GM12878 (cell line): ENCODE results near the gene MEI1. TPM values are rescaled to one million over a fixed set of nuclear protein-coding genes. Genes with fewer than 3 reads are reported as not detected.
A peak's percentile ranks its signal among the peaks of the same experiment; 100 is the strongest.

Source experiments
- ATAC-seq: fragments of 200-7000 bp; cut with Tn5 transposase; 3 replicates; pipeline ENCODE4 v1.9.1; 2020; ENCODE audit warnings: mild to moderate bottlenecking, moderate library complexity
- BruUV-seq: library from RNA; stranded (reverse); fragments of 400-500 nt; replicated peaks from 2 replicates; lab custom pipeline; 2021; lab: Mats Ljungman, UMichigan
- CTCF ChIA-PET: fragments of 300-600 bp; sonication (Branson Sonifier 250); formaldehyde crosslinking; extraction: SDS; loops from one replicate; lab custom pipeline; 2021; ENCODE audit warnings: inconsistent platforms; lab: Yijun Ruan, JAX
- POLR2A ChIA-PET: fragments of 350-600 bp; formaldehyde crosslinking; extraction: SDS; loops from one replicate; lab custom pipeline; 2021; ENCODE audit warnings: inconsistent platforms; lab: Charles Lee
- RAD21 ChIA-PET: fragments of 300-600 bp; sonication (Branson Sonifier 250); formaldehyde crosslinking; loops from one replicate; lab custom pipeline; 2023; ENCODE audit warnings: antibody characterized with exemption; ENCODE audit not compliant: unreplicated experiment; lab: Charles Lee
- SMC1A ChIA-PET: fragments of 300-600 bp; sonication (Branson Sonifier 250); formaldehyde crosslinking; loops from one replicate; lab custom pipeline; 2023; ENCODE audit not compliant: unreplicated experiment, uncharacterized antibody; lab: Charles Lee
- DNase-seq: peaks from one replicate; pipeline ENCODE4 v3.0.0-alpha.2; 2011; ENCODE audit warnings: low read depth, low spot score
- FAIRE-seq: peaks from 3 replicates; lab custom pipeline; 2011; peaks lifted over from hg19 to GRCh38; lab: Jason Lieb, UNC
- H2AFZ ChIP-seq: 2 replicates; pipeline ENCODE4 v1.6.0; 2011; ENCODE audit warnings: low read depth, low read length, control low read depth; ENCODE audit not compliant: control insufficient read depth
- H3K27ac ChIP-seq: 2 replicates; pipeline ENCODE4 v1.5.1; 2011; ENCODE audit warnings: control low read depth; ENCODE audit not compliant: control insufficient read depth, insufficient read depth
- H3K27me3 ChIP-seq, 2 experiments: replicated peaks in 1 of 2; 2 replicates each; pipeline versions ENCODE4 v1.6.0 to v1.6.1; 2011; ENCODE audit warnings: low read length in 1 of 2; ENCODE audit not compliant: control insufficient read depth in 2 of 2, insufficient read depth in 2 of 2
- H3K36me3 ChIP-seq, 2 experiments: 2 replicates each; pipeline ENCODE4 v1.5.1; 2011; ENCODE audit warnings: low read length in 1 of 2; ENCODE audit not compliant: control insufficient read depth in 2 of 2, insufficient read depth in 2 of 2
- H3K4me1 ChIP-seq: 2 replicates; pipeline ENCODE4 v1.6.1; 2011; ENCODE audit warnings: mild to moderate bottlenecking, low read length, moderate library complexity, mixed read lengths; ENCODE audit not compliant: control insufficient read depth, insufficient read depth
- H3K4me2 ChIP-seq: 2 replicates; pipeline ENCODE4 v1.6.0; 2011; ENCODE audit warnings: control low read depth; ENCODE audit not compliant: control insufficient read depth, insufficient read depth
- H3K4me3 ChIP-seq: fragments of 200-600 bp; sonication (generic); 2 replicates; pipeline ENCODE4 v1.5.1; 2016
- H3K79me2 ChIP-seq: 2 replicates; pipeline ENCODE4 v1.6.0; 2011; ENCODE audit warnings: low read length; ENCODE audit not compliant: control insufficient read depth, insufficient read depth
- H3K9ac ChIP-seq: 2 replicates; pipeline ENCODE4 v1.8.0; 2011; ENCODE audit warnings: low read length, control low read depth, mixed read lengths; ENCODE audit not compliant: control insufficient read depth, insufficient read depth
- H3K9me3 ChIP-seq: replicated peaks from 3 replicates; pipeline ENCODE4 v1.5.1; 2011; ENCODE audit warnings: mild to moderate bottlenecking, low read length; ENCODE audit not compliant: control insufficient read depth, insufficient read depth
- H4K20me1 ChIP-seq: 2 replicates; pipeline ENCODE4 v1.6.0; 2011; ENCODE audit not compliant: control insufficient read depth, insufficient read depth
- CEBPB ChIP-seq, 2 experiments: fragments of 150-350 bp in 1 of 2; IDR thresholded peaks; 2 replicates each; pipeline ENCODE4 v1.6.1; 2012 to 2014; ENCODE audit warnings: low read depth in 2 of 2, low read length in 2 of 2, borderline replicate concordance in 1 of 2, inconsistent platforms in 1 of 2
- DPF2 ChIP-seq: fragments of 450-650 bp; IDR thresholded peaks from 2 replicates; pipeline ENCODE4 v1.6.1; 2017; ENCODE audit warnings: mild to moderate bottlenecking
- EP300 ChIP-seq, 2 experiments: fragments of 150-350 bp in 1 of 2; IDR thresholded peaks; 2 replicates each; pipeline ENCODE4 v1.6.1; 2011 to 2012; ENCODE audit warnings: low read depth in 2 of 2, low read length in 2 of 2, borderline replicate concordance in 1 of 2, improper control_type of control experiment in 1 of 2, inconsistent platforms in 1 of 2; ENCODE audit not compliant: control insufficient read depth in 1 of 2
- KAT2A ChIP-seq: conservative IDR thresholded peaks from 2 replicates; pipeline ENCODE4 v1.6.1; 2011; ENCODE audit warnings: low read depth, low read length; ENCODE audit not compliant: control insufficient read depth
- KDM1A ChIP-seq: fragments of 200-600 bp; sonication (generic); IDR thresholded peaks from 2 replicates; pipeline ENCODE4 v1.6.1; 2016; ENCODE audit warnings: borderline replicate concordance
- SIN3A ChIP-seq: IDR thresholded peaks from 2 replicates; pipeline ENCODE4 v1.6.1; 2012; ENCODE audit warnings: low read depth, low read length, improper control_type of control experiment
- ZNF24 ChIP-seq: fragments of 450-650 bp; IDR thresholded peaks from 2 replicates; pipeline ENCODE4 v1.6.1; 2017; ENCODE audit warnings: antibody characterized with exemption, mild to moderate bottlenecking
- WGBS: methylation state at CpG from one replicate; pipeline ENCODE4 v1.1.6; 2016; ENCODE audit warnings: low lambda C conversion rate; ENCODE audit not compliant: insufficient replicate concordance, insufficient coverage; ENCODE audit errors: missing lambda C conversion rate; 5-methylcytosine and 5-hydroxymethylcytosine counted together
- in situ Hi-C: fragments of 300-500 bp; cut with MboI; formaldehyde crosslinking; loops from 9 replicates; pipeline ENCODE4 v1.14.3; 2018; ENCODE audit warnings: mixed read lengths
- intact Hi-C: fragments of 100-400 bp; cut with micrococcal nuclease; formaldehyde crosslinking; loops from one replicate; pipeline ENCODE4 v1.14.2; 2022; ENCODE audit not compliant: unreplicated experiment
- polyA plus RNA-seq, 11 experiments: library from polyadenylated mRNA; depleted of rRNA in 4 of 11; unstranded in 6 of 11; stranded (reverse) in 5 of 11; fragments of >200 nt; fragmentation: Nextera tagmentation in 4 of 11; fragmentation: Illumina TruSeq in 1 of 11; extraction: Ambion mirVana in 4 of 11; extraction: Trizol in 1 of 11; gene quantifications; 1 replicate in 1 of 11; 2 replicates in 10 of 11; pipeline versions ENCODE4 v1.2.1 to v1.2.3, GENCODE V29; 2011 to 2016; ENCODE audit warnings: inconsistent platforms in 2 of 11, missing spikeins in 2 of 11, low read depth in 1 of 11
- total RNA-seq, 4 experiments: library from RNA; depleted of rRNA in 3 of 4; stranded (reverse); fragments of >200 nt in 3 of 4; fragmentation: Illumina TruSeq in 1 of 4; extraction: Trizol in 1 of 4; gene quantifications; 2 replicates each; pipeline versions ENCODE4 v1.2.1 to v1.2.3, GENCODE V29; 2013 to 2021
- TF ChIP-seq, protein P1 (sequence below): fragments of 450-650 bp; IDR thresholded peaks from 2 replicates; pipeline ENCODE4 v1.6.1; 2017; ENCODE audit warnings: mild to moderate bottlenecking, low read depth, inconsistent platforms; ENCODE audit not compliant: poor library complexity, severe bottlenecking

Gene MEI1
- total and polyA plus RNA-seq, 10 of the 15 experiments (the other 5 are each of a cell fraction or from before 2014, with no cell fraction given): 27.9 to 48.9 (median 35.8) TPM

DNA sequence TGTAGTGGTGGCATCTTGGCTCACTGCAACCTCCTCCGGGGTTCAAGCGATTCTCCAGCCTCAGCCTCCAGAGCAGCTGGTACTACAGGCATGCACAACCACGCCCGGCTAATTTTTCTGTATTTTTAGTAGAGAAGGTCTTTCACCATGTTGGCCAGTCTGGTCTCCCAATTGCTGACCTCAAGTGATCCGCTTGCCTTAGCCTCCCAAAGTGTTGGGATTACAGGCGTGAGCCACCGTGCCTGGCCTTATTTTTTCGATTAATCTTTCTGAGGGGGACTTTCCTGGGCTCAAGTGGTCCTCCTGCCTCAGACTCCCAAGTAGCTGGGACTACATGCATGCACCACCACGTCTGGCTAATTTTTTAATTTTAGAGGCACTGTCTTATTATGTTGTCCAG lies 16.3 kb upstream of the MEI1 start:
- TF ChIP-seq EP300 (IDR thresholded peaks at IDR 0.05; ENCODE audit: borderline replicate concordance in 1 of 2, control insufficient read depth in 1 of 2, low read depth in 2 of 2, low read length in 2 of 2) (no peak), DPF2 (no peak), KDM1A (no peak), ZNF24 (no peak), KAT2A (no peak), CEBPB (IDR thresholded peaks at IDR 0.05; ENCODE audit: borderline replicate concordance in 1 of 2, low read depth in 2 of 2, low read length in 2 of 2) (no peak), SIN3A (no peak)
- TF ChIP-seq, protein P1, sequence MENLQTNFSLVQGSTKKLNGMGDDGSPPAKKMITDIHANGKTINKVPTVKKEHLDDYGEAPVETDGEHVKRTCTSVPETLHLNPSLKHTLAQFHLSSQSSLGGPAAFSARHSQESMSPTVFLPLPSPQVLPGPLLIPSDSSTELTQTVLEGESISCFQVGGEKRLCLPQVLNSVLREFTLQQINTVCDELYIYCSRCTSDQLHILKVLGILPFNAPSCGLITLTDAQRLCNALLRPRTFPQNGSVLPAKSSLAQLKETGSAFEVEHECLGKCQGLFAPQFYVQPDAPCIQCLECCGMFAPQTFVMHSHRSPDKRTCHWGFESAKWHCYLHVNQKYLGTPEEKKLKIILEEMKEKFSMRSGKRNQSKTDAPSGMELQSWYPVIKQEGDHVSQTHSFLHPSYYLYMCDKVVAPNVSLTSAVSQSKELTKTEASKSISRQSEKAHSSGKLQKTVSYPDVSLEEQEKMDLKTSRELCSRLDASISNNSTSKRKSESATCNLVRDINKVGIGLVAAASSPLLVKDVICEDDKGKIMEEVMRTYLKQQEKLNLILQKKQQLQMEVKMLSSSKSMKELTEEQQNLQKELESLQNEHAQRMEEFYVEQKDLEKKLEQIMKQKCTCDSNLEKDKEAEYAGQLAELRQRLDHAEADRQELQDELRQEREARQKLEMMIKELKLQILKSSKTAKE: no peak
- peak overlapping the region; percentile 27 for H3K4me2 ChIP-seq
- peak overlapping the region; percentile 74 for H3K9ac ChIP-seq
- peaks cover 11% of the 10 kb centered on the region in 2 experiments for H3K36me3 ChIP-seq
- FAIRE-seq: no peak
- ChIA-PET SMC1A (interaction anchor here (0.6 kb wide), 1 partner anchor 349 kb away, joined by 3 read pairs; no protein-coding TSS in a partner anchor), CTCF (interaction anchor here (0.6 to 2.1 kb wide), 2 partner anchors 14 to 774 kb away, joined by 4 to 7 read pairs; no protein-coding TSS in a partner anchor), POLR2A (interaction anchor here (0.6 kb wide), 1 partner anchor 12 kb away, joined by 3 read pairs; no protein-coding TSS in a partner anchor), RAD21 (interaction anchor here (0.6 kb wide), 1 partner anchor 14 kb away, joined by 4 read pairs; no protein-coding TSS in a partner anchor)
- H3K27me3 ChIP-seq: no peaks in the 10 kb centered on the region
- intact Hi-C loops: no loop called here
- no peaks in the 10 kb centered on the region; the same call in 1 of the 2 replicates for H4K20me1 ChIP-seq
- H3K4me1 ChIP-seq: no peaks in the 10 kb centered on the region
- H3K4me3 ChIP-seq: peak overlapping the region; percentile 61; the same call in 1 of the 2 replicates
- no peak for DNase-seq
- H3K9me3 ChIP-seq: no peaks in the 10 kb centered on the region
- no TSS peak for BruUV-seq
- peaks cover 86% of the 10 kb centered on the region for H3K79me2 ChIP-seq
- in situ Hi-C loops: no loop called here
- no peak overlapping the region for H2AFZ ChIP-seq
- WGBS: 53% methylated on average over 9 of the region's 9 CpGs
- peak; percentile 23 for ATAC-seq
- H3K27ac ChIP-seq: peak overlapping the region; percentile 53; the same call in 1 of the 2 replicates
